Neural crest cell (in vitro differentiated cells): ENCODE data around the gene RND2. TPM values are rescaled to one million over a fixed set of nuclear protein-coding genes. Genes with fewer than 3 reads are reported as not detected.
A peak's percentile ranks its signal among the peaks of the same experiment; 100 is the strongest.

Experiments
- DNase-seq: peaks from one replicate; pipeline ENCODE4 v3.0.0; 2021; ENCODE audit warnings: low read depth, mixed read lengths, low spot score
- H3K27ac Mint-ChIP-seq: one replicate; pipeline ENCODE4 v1.8.0; 2021; ENCODE audit warnings: mild to moderate bottlenecking, mixed read lengths; ENCODE audit not compliant: unreplicated experiment
- H3K27me3 Mint-ChIP-seq: 2 replicates; pipeline ENCODE4 v1.8.0; 2021; ENCODE audit warnings: low read depth, mild to moderate bottlenecking, mixed read lengths
- H3K36me3 Mint-ChIP-seq: 2 replicates; pipeline ENCODE4 v1.8.0; 2021; ENCODE audit warnings: low read depth, mild to moderate bottlenecking, mixed read lengths
- H3K4me1 Mint-ChIP-seq: 2 replicates; pipeline ENCODE4 v1.8.0; 2021; ENCODE audit warnings: mixed read lengths
- H3K4me3 Mint-ChIP-seq: one replicate; pipeline ENCODE4 v1.8.0; 2021; ENCODE audit warnings: mild to moderate bottlenecking, mixed read lengths
- H3K9me3 Mint-ChIP-seq: 2 replicates; pipeline ENCODE4 v1.8.0; 2021; ENCODE audit warnings: mixed read lengths
- CTCF ChIP-seq: fragments of 200-600 bp; sonication (generic); conservative IDR thresholded peaks from 2 replicates; pipeline ENCODE4 v1.5.0; 2021; ENCODE audit warnings: antibody characterized with exemption, mild to moderate bottlenecking
- total RNA-seq: library from RNA; stranded (reverse); gene quantifications from 2 replicates; pipeline ENCODE4 v1.2.1, GENCODE V29; 2021

RND2 gene
- total RNA-seq, 1 donor from 2014 or later, result 17.8 TPM

- TF ChIP-seq CTCF, result no peak
- Mint-ChIP-seq H3K4me3 (no peak overlapping the region), H3K36me3 (peaks cover 2% of the 10 kb centered on the region), H3K27me3 (no peaks in the 10 kb centered on the region), H3K27ac (peak overlapping the region; percentile 43), H3K4me1 (peaks cover 51% of the 10 kb centered on the region), H3K9me3 (no peaks in the 10 kb centered on the region)
- no peak for DNase-seq
These were observed 8.8 kb upstream of the RND2 start for GRCh38 chr17:43016216-43016615.

GRCh38 chr17:43018008-43018853 is 6.8 kb upstream of the RND2 start:
- TF ChIP-seq CTCF, result no peak
- peak overlapping the region; percentile 37 for H3K27ac Mint-ChIP-seq
- no peaks in the 10 kb centered on the region for H3K27me3 Mint-ChIP-seq
- H3K4me1 Mint-ChIP-seq, result peaks cover 52% of the 10 kb centered on the region
- peaks cover 2% of the 10 kb centered on the region for H3K36me3 Mint-ChIP-seq
- peak overlapping the region; percentile 68 for H3K4me3 Mint-ChIP-seq
- H3K9me3 Mint-ChIP-seq, result no peaks in the 10 kb centered on the region
- DNase-seq, result peak; percentile 40

- H3K4me3 Mint-ChIP-seq, result peak overlapping the region; percentile 68
- H3K27me3 Mint-ChIP-seq, result no peaks in the 10 kb centered on the region
- no peak for TF ChIP-seq CTCF
- peaks cover 2% of the 10 kb centered on the region for H3K36me3 Mint-ChIP-seq
- H3K4me1 Mint-ChIP-seq, result peaks cover 52% of the 10 kb centered on the region
- no peak for DNase-seq
- H3K9me3 Mint-ChIP-seq, result no peaks in the 10 kb centered on the region
- H3K27ac Mint-ChIP-seq, result no peak overlapping the region
These were observed 6.1 kb upstream of the RND2 start for GRCh38 chr17:43018932-43019331.

- H3K4me1 Mint-ChIP-seq, result peaks cover 56% of the 10 kb centered on the region
- peak overlapping the region; percentile 91 for H3K4me3 Mint-ChIP-seq
- H3K36me3 Mint-ChIP-seq, result peaks cover 2% of the 10 kb centered on the region
- H3K27me3 Mint-ChIP-seq, result peaks cover 2% of the 10 kb centered on the region
- no peak for DNase-seq
- no peaks in the 10 kb centered on the region for H3K9me3 Mint-ChIP-seq
- TF ChIP-seq CTCF, result no peak
- no peak overlapping the region for H3K27ac Mint-ChIP-seq
These were observed 5.6 kb upstream of the RND2 start for GRCh38 chr17:43019418-43019817.

- Mint-ChIP-seq H3K4me3 (peak overlapping the region; percentile 91), H3K9me3 (no peaks in the 10 kb centered on the region), H3K27me3 (peaks cover 3% of the 10 kb centered on the region), H3K36me3 (peaks cover 2% of the 10 kb centered on the region), H3K4me1 (peaks cover 56% of the 10 kb centered on the region), H3K27ac (no peak overlapping the region)
- no peak for DNase-seq
- no peak for TF ChIP-seq CTCF
These were observed 4.9 kb upstream of the RND2 start for GRCh38 chr17:43020030-43020621.
